GM19324 (cell line): ENCODE results near the gene IKZF2.

Source experiments
- ATAC-seq: cut with Tn5 transposase; IDR thresholded peaks from one replicate; pipeline ENCODE4 v1.9.1; 2021; ENCODE audit warnings: mild to moderate bottlenecking, moderate library complexity; ENCODE audit not compliant: unreplicated experiment, low FRiP score

The IKZF2 gene

DNA sequence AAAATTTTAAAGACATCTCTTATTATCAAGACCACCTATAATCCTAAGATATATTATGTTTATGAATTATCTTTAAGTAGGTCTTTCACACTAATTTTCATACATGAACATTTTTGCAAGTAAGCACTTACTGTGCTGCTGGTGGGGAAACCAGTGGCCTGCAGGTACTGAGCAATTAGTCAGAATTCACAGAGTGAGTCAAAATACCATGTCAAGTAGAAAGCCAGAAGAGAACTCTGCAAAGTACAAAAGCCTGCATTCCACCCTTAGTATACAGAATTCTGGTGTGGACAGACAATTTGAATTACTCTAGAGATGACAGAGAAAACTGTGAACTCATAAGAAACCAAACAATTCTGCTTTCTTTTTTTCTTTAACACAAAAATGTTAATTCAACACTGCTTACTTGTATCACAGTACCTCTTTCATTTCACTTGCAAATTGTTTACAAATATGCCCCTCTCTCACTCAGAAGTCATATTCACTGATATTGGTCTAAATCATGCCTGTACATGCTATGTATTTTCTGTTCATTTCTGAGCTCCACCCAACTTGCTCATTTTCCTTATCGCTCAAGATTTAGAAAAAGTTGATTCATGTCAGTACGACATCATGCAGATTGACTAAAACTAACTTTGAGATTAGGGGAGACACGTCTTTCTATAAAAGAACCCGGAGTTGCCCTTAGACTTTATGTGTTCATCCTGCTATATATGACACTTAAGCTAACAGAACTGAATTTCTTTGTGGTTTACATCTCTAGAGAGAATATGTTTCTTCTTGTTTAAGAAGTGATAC lies 182.9 kb downstream of the IKZF2 start:
- no peak for ATAC-seq

DNA sequence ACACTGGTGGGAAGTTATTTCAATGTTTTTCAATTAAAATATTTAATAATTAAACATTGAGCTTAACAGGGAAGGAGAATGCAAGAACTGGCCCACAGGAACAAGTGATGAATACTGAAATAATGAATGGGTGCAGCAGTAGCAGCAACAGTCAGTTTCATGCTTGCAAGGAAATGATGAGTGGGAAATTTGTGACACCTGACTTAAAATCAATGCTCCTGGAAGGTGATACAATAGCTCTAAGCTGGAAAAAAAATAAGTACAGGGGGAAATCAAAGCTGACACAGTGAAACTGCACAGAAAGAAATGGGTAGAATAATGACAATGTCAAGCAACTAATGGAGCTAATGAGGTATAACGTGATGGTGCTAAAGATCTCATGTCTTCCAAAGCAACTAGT lies 184.5 kb downstream of the IKZF2 start:
- no peak for ATAC-seq

DNA sequence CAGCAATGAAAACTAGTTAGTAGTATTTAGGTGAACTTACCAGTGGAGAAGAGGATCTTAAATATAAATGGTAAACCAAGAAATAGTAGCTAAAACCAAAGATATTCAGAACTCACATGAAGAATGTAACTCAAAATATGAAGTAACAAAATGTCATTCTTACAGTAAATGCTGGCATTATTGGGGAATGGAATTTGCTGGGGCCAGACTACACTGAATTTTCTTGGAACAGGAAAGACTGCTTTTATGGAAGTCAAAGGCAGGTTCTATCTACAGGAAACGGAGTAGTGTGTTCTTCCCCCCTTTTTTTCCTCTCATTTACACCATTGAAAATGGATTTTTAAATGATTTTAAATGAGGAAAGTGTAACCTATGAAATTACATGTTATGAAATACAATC lies 188.7 kb downstream of the IKZF2 start:
- no peak for ATAC-seq

DNA sequence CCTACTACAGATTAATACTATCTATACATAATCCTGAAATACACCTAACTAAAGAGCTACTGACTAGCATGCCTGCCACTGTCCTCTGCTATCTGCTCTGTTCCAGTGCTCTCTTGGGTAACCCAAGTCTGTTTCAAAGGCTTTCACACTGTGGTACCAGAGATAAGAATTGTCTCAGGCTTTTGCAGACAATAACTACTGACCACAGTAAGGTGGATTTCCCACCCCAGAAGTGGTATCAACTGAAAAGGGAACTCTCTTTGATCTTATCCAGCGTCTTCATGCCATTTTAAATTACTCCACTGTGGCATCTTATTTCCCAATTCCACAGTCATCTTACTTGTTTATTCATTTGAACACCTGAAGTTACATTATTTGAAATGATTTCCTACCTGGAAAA lies 190.2 kb downstream of the IKZF2 start:
- ATAC-seq, result no peak

DNA sequence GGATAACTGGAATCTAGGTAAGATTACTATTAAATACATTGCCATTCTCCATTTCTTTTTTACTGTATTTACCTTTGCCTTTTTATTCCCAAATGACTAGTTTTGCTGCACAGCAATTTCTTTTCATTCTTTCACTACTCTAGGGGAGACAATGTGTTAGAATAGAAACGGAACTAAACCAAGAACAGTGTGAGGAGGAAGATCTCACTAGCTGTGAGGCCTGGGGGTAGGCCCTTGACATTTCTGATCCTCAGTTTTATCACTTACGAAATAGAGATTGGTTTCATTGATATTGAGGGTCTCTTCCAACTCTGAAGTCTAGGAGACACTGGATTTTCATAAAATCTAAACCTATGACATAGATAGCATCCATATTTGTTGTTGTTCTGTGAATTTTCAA lies 191.1 kb downstream of the IKZF2 start:
- no peak for ATAC-seq

DNA sequence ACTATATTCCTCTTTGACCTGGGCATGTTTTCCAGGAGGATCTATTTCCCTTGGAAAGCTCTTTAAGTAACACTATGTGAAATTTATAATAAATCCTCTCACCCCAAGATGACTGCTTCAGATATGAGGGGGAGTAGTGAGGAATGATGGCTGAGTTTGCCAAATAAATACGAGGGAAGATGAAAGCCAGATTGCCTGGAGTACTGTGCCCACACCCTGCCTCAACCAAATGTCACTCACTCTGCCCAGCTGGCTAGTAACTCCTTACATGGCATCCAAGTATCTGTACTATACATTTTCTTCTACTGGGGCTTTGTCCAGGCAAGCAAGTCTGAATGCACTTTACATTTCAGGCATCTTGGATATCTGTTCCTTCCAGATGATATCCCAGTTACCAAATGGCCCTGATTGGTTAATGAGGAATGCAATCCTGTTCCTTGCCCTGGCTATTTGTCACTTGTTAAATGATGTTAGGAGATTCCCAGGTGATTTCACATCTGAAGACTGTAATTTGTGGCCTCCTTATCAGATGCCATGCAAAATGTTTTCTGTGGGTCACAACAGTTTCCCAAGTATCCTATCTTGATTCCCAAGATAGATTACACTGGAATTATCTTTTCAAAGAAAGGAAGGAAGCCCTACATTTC lies 191.8 kb downstream of the IKZF2 start:
- ATAC-seq, result no peak

DNA sequence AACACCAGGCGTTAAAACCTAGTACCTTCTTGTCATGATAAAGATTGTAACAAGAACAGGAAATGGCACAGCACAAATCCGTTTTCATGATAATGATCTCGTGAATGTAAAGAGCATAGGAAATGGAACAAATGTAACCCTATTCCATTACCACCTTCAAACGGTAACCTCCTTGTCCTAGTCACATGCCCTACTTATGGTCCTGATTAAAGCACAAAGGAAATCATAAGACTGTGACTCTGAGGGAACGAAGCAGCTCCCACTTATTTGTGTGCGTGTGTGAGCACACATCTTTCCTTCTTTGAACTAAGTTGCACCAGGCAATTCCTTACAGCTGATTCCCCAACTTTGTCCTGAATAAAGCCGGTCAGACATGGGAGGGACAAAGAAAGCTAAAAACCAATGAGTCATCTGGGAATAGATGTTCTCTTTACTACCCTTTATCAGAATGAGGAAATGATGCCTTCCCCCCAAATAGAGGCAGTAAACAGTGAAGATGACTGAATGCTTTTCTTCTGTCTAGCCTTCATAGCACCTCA lies 192.6 kb downstream of the IKZF2 start:
- no peak for ATAC-seq

DNA sequence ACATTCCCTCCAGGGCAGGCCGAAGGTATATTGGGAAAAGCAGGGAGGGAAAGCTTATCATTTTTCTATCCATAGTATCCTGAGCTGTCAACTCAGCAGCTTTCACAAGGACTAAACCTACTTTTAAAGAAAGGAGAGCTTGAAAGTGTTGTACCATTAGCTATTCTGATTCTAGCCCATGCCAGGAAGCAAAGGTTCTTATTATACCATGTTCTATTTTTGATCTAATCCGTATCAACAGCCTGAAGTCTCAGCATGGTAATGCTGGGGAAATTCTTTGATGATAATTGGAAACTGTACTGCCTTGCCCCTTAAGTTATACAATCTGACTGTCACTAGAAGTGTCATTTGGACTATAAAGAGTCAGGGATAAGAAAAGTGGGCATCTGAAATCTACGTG lies 193.3 kb downstream of the IKZF2 start:
- ATAC-seq, result no peak

DNA sequence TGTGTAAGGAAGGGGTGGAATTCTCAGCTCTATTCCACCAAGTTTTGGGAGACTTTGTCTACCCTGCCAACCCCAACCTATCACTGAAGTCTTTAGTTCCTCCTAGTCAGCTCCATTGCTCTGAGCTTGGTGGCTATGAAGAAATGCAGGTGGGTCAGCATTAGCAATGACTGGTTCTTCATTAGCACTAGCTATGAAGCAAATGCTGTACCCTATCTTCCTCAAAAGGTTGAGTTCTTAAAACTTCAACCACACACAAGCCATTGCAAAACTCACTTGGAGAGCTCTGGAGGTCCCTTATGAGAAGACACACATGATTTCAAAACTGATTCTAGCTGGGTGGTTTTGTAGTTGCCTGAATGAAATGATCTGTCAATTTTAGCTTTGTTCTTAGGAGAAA lies 193.8 kb downstream of the IKZF2 start:
- no peak for ATAC-seq

DNA sequence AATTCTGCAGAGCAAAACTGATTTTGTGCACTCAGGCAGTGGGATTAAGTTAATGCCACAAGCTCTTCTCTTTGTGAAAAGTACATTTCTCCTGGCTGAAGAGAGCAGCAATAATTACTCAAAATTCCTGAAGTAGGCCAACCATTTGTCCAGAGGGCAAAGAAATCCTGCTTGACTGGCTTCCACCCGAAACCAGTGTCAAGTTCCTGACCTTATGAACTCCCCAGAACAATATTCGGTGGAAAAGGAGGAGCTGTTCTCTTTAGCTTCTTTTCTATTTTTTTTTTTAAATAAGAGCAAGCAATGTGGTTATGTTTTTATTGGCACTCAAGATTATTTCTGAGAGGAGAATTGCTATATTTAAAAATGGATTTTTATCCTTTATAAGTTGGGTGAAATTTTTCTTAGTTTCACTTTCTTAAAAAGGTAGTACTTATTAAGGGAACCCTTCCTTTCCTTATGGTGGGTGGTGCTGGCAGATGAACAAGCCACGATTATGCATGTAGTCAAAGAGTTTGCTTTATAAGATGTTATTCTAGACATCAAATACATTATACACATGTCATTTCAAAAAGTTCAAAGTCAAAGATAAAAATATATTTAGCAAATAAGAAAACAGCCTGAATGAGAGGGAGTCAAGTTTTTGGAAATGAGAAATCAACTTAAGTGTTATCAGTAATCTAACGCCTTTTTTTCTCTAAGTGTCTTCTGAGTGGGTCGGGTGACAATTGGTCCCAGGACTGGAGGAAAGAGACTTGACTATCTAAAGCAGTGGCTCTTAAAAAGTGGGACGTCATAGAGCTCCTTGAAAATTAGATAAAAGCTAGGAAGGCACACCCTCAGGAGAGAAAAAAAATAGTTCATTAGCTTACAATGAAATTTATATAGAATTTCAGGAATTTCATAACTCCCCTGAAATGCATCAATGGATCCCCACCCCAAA lies 194.5 kb downstream of the IKZF2 start:
- no peak for ATAC-seq

DNA sequence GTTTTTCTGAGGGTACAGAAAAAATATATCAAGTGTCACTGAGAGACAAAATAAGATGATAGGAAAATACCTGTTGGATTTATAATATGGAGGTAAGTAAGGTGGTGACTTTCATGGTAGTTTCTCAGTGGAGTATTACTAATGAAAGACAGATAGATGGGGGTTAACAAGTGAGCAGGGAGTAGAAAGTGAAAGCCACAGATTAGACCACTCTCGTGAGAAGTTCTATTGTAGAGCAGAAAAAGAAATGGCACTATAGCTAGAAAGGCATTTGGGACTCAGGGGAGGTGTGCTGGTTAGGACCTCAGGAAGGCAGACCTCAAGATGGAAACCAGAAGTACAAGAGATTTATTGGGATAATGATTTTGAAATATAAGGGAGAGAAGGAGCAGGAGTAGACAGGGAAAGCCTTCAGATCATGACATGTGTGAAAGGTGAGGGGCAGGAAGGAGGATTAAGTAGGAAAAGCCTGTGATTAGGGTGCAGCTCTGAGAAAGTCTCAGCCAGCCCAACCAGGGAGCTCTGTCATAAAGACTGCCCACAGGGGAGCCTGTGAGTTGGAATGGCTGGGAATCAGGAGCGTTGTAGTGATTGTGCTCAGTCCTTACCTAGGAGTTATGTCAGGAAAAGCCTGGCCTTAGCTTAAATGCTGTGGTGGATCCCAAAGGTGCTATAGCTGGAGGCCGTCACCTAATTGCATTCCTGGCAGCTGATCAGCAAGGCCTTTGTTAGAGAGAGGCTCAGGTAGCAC lies 198.1 kb downstream of the IKZF2 start:
- peak; percentile 86 for ATAC-seq

DNA sequence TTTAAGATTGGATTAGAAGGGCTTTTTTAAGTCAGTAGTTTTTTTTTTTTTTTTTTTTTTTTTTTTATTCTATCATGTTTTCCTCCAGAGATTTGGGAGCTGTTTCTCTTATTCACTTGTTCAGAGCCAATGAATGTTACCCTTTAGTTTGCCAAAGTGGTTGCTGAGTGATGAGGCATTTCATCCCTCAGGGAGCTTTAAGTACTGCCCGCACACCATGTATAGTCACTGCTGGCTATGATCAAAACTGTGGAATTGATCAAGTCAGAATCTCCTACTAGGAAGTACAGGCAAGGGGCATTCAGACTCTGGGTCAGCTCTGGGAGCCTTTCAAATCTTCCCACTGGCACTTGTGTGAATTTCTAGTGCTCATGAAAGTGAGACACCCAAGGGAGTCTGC lies 201.6 kb downstream of the IKZF2 start:
- ATAC-seq, result no peak
